Liver (tissue), 3 donors: Measurements from ENCODE around the gene SPEN.

Experiments used
- ATF3 ChIP-seq: IDR thresholded peaks from 2 replicates; pipeline ENCODE4 v1.6.1; 2016; ENCODE audit warnings: antibody characterized with exemption
- CTCF ChIP-seq: fragments of 150-350 bp; IDR thresholded peaks from 2 replicates; pipeline ENCODE4 v1.5.1; 2017; ENCODE audit warnings: improper control_type of control experiment, low read depth, low read length; ENCODE audit not compliant: missing input control
- EGR1 ChIP-seq, 2 donors: IDR thresholded peaks; 2 replicates each; pipeline ENCODE4 v1.6.1; 2016 to 2018; ENCODE audit warnings: antibody characterized with exemption in 2 of 2, low read depth in 2 of 2
- JUND ChIP-seq, 2 donors: IDR thresholded peaks; 2 replicates each; pipeline ENCODE4 v1.6.1; 2016; ENCODE audit warnings: antibody characterized with exemption in 2 of 2
- MAX ChIP-seq: IDR thresholded peaks from 2 replicates; pipeline ENCODE4 v1.6.1; 2016; ENCODE audit warnings: antibody characterized with exemption
- SP1 ChIP-seq: IDR thresholded peaks from 2 replicates; pipeline ENCODE4 v1.6.1; 2018; ENCODE audit warnings: antibody characterized with exemption, mild to moderate bottlenecking
- TAF1 ChIP-seq: conservative IDR thresholded peaks from 2 replicates; pipeline ENCODE4 v1.6.1; 2016; ENCODE audit warnings: antibody characterized with exemption, mild to moderate bottlenecking
- donor health status: healthy.
- donor health status: healthy.

- TF ChIP-seq CTCF (no peak), ATF3 (no peak), MAX (no peak), TAF1 (no peak), SP1 (no peak), EGR1 (IDR thresholded peaks at IDR 0.05; ENCODE audit: low read depth in 2 of 2) (no peak), JUND (IDR thresholded peaks at IDR 0.05) (no peak)
Observed at GRCh38 chr1:15810073-15810472, 37.4 kb upstream of the SPEN start.
